T-helper 2 cell treated with Interferon-gamma antibody and Interleukin-4, amounts not matched to agents 5 μg/mL and 100 μg/mL, for 36 hours (primary cell): Measurements from ENCODE around the gene CLK2.
"Not testable (repeated sequence)": the region's sequence is repeated elsewhere in the genome, so short reads cannot be mapped to it uniquely, and the experiment has no call there.

Source experiments
- DNase-seq: peaks from one replicate; pipeline ENCODE4 v3.0.0; 2021; ENCODE audit warnings: low spot score
- H3K27ac Mint-ChIP-seq: one replicate; pipeline ENCODE4 v1.8.0; 2021; ENCODE audit warnings: mild to moderate bottlenecking, mixed read lengths
- H3K27me3 Mint-ChIP-seq: one replicate; pipeline ENCODE4 v1.8.0; 2021; ENCODE audit warnings: low read depth, mixed read lengths
- H3K36me3 Mint-ChIP-seq: one replicate; pipeline ENCODE4 v1.8.0; 2021; ENCODE audit warnings: low read depth, mixed read lengths
- H3K4me1 Mint-ChIP-seq: one replicate; pipeline ENCODE4 v1.8.0; 2021; ENCODE audit warnings: low read depth, mixed read lengths
- H3K4me3 Mint-ChIP-seq: one replicate; pipeline ENCODE4 v1.8.0; 2022; ENCODE audit warnings: mild to moderate bottlenecking, moderate library complexity, mixed read lengths
- H3K9me3 Mint-ChIP-seq: one replicate; pipeline ENCODE4 v1.8.0; 2021; ENCODE audit warnings: mixed read lengths

Gene CLK2

DNA sequence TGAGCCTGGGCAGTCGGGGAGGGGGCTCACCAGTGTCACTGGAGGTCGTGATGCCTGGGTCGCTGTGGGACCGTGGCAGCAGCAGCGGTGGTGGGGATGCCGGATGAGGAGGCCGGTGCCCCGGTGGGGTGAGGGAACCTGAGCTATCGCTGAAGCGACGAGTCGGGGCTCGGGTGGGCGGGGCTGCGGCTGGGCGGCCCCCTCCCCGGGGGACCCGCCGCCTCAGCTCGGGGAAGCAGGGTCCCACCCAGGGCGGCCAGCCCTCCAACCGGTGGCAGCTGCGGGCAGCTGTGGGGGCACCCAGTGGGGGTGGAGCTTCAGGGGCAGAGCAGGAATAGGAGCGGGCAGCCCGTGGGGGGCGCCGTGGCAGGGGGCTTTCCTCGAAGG lies 23.1 kb downstream of the CLK2 start:
- H3K36me3 Mint-ChIP-seq, result peaks cover 10% of the 10 kb centered on the region
- peaks cover 29% of the 10 kb centered on the region for H3K4me1 Mint-ChIP-seq
- no peaks in the 10 kb centered on the region for H3K9me3 Mint-ChIP-seq
- peak overlapping the region; percentile 80 for H3K4me3 Mint-ChIP-seq
- peak overlapping the region; percentile 79 for H3K27ac Mint-ChIP-seq
- no peaks in the 10 kb centered on the region for H3K27me3 Mint-ChIP-seq
- DNase-seq, result no peak

DNA sequence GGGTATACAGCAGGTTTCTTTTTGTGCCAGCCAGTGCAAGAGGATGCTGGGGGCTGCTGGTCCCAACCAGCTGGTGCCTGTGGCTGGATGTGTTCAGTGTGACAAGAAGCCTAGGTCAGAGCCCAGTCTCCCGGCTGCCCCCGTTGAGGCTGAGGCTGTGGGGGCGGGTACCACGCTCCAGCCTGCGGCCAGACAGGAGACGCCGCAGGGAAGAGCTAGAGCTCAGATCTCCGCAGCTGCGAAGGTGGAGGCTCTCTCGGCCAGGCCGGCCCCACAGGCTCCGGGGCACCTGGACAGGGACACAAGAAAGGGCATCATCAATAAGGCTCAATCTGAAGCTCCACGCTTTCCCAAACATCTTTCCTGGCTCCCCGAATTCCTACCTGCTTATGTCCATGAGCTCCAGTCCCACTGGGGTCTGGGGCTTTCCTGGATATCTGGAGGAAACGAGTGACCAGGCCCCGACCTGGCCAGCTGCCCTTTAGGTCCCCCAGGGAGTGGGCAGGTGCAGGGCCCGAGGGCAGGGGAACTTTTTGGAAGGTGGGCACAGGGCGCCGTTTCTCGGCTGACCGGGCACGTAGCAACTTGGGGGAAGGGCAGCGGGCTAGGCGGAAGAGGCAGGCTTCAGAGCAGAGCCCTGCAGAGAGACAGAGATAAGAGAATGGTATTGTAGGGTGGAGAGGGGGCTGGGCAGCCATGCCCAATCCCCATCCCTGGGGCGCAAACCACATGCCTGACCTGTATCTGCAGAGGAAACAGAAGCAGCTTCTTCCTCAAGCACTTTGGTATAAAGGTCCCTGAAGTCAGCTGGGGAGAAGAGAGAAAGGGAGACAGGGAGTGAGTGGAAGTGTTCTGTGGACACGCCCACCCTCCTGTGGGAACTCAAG lies 25.4 kb downstream of the CLK2 start:
- no peak for DNase-seq
- peaks cover 10% of the 10 kb centered on the region for H3K36me3 Mint-ChIP-seq
- H3K4me1 Mint-ChIP-seq, result peaks cover 27% of the 10 kb centered on the region
- H3K27ac Mint-ChIP-seq, result no peak overlapping the region
- no peak overlapping the region for H3K4me3 Mint-ChIP-seq
- peaks cover 3% of the 10 kb centered on the region for H3K27me3 Mint-ChIP-seq
- H3K9me3 Mint-ChIP-seq, result no peaks in the 10 kb centered on the region

DNA sequence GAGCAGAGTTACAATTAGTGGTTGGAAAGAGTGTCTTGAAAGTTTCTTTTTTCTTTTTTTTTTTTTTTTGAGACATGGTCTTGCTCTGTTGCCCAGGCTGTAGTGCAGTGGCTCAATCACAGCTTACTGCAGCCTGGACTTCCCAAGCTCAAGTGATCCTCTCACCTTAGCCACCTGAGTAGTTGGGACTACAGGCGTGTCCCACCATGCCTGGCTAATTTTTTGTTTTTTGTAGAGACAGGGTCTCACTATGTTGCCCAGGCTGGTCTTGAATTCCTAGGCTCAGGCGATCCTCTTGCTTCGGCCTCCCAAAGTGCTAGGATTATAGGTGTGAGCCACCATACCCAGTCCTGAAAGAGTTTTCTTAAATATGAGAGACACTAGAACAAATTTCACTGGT lies 26.5 kb downstream of the CLK2 start:
- Mint-ChIP-seq H3K4me1 (peaks cover 30% of the 10 kb centered on the region), H3K27ac (peak overlapping the region; percentile 1)
- not testable (repeated sequence) for DNase-seq, H3K4me3 Mint-ChIP-seq, H3K9me3 Mint-ChIP-seq, H3K36me3 Mint-ChIP-seq, H3K27me3 Mint-ChIP-seq

DNA sequence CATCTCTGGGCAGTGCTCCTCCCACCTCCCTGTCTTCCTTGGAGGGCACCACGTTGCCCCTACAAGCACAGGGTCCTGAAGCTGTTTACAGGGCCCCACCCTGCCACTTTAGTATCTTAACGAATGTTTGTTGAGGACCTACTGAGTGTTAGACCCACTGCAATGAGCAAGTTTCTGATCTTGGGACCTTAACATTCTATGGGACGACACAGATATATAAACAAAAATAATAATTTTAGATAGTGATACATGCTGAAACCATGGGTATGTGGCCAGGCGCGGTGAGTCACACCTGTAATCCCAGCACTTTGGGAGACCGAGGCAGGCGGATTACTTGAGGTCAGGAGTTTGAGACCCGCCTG lies 28.2 kb downstream of the CLK2 start:
- H3K36me3 Mint-ChIP-seq, result peaks cover 12% of the 10 kb centered on the region
- H3K9me3 Mint-ChIP-seq, result no peaks in the 10 kb centered on the region
- H3K27ac Mint-ChIP-seq, result peak overlapping the region; percentile 93
- DNase-seq, result no peak
- peaks cover 3% of the 10 kb centered on the region for H3K27me3 Mint-ChIP-seq
- H3K4me3 Mint-ChIP-seq, result peak overlapping the region; percentile 77
- H3K4me1 Mint-ChIP-seq, result peaks cover 36% of the 10 kb centered on the region

DNA sequence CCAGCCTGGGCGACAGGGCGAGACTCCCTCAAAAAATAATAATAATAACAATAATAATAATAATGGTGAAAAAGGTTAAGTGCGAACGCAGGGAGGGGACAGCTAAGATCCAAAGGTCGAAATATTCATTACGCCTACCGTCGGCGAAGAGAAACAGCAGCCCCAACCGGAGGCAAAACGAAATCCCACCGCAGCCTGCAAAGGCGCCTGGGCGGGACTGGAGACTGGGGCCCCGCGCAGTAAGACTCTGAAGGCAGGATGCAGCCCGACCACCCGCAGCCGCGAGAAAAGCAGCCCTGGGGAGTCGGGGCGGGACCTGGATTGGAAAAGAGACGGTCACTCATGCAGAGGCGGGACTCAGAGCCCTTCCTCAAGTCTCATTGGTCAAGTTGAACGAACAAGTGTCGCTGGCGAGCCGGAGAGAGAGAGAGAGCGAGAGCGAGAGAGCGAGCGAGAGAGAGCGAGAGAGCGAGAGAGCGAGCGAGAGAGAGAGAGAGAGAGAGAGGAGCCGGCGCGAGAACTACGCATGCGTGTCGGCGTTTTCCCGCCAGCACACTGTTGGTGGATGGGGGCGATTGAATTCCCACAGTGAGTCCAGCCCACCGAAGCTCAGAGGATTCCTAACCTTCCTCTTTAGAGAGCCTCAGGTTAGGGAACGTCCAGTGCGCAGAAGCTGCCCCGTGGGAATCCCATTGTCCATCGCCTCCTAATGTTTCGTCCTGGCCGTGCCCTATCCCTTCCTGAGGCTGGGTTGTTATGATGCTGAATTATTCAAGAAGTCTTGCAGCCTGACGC lies 28.7 kb downstream of the CLK2 start:
- Mint-ChIP-seq H3K27ac (peak overlapping the region; percentile 93), H3K4me3 (peak overlapping the region; percentile 77), H3K36me3 (peaks cover 12% of the 10 kb centered on the region), H3K27me3 (peaks cover 3% of the 10 kb centered on the region), H3K4me1 (peaks cover 36% of the 10 kb centered on the region), H3K9me3 (no peaks in the 10 kb centered on the region)
- DNase-seq, result peak; percentile 97

DNA sequence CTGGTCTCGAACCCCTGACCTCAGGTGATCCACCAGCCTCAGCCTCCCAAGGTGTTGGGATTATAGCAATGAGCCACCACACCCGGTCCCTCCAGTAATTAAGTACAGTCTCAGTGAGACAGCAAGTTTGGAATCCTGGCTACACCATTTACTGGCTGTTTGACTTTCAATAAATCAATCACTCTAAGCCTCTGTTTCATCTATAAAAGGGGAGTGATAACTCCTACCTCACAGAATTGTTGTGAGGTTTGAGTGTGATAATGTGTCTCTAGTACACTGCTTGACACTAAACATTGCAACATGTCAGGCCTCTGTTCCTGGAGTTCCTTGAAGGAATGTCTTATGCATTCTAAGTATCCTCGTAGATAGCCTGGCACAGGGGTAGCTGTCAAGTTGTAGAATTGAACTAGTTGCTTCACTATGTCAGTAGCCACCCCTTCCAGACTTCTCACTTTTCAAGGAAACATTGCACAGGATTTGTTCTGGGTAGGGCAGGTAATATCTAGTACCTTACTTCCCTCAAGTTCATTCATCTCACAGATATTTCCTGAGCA lies 30.4 kb downstream of the CLK2 start:
- Mint-ChIP-seq H3K36me3 (peaks cover 21% of the 10 kb centered on the region), H3K27ac (peak overlapping the region; percentile 86), H3K9me3 (no peaks in the 10 kb centered on the region), H3K4me3 (peak overlapping the region; percentile 77), H3K4me1 (peaks cover 36% of the 10 kb centered on the region), H3K27me3 (peaks cover 3% of the 10 kb centered on the region)
- no peak for DNase-seq

DNA sequence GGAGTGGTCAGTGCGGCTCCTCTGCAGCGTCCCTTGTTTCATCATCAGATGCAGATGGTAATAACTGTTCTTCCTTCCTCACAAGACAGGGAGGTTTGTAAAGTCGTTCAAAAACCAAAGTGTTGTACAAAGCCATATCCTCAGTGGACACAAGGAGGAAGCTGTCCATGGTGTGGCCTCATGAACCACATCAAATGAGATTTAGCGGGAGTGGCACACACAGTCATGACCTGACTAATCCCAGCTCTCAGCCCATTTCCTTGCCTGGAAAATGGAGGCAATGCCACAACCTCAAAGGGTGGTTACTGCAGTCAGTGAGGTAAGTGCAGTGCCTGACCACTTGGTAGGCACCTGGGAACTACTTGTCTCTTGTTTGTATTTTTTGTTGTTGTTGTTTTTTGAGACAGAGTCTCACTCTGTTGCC lies 31.5 kb downstream of the CLK2 start:
- peak overlapping the region; percentile 90 for H3K4me3 Mint-ChIP-seq
- H3K4me1 Mint-ChIP-seq, result peaks cover 36% of the 10 kb centered on the region
- peaks cover 26% of the 10 kb centered on the region for H3K36me3 Mint-ChIP-seq
- H3K9me3 Mint-ChIP-seq, result no peaks in the 10 kb centered on the region
- DNase-seq, result no peak
- peaks cover 3% of the 10 kb centered on the region for H3K27me3 Mint-ChIP-seq
- H3K27ac Mint-ChIP-seq, result peak overlapping the region; percentile 82

DNA sequence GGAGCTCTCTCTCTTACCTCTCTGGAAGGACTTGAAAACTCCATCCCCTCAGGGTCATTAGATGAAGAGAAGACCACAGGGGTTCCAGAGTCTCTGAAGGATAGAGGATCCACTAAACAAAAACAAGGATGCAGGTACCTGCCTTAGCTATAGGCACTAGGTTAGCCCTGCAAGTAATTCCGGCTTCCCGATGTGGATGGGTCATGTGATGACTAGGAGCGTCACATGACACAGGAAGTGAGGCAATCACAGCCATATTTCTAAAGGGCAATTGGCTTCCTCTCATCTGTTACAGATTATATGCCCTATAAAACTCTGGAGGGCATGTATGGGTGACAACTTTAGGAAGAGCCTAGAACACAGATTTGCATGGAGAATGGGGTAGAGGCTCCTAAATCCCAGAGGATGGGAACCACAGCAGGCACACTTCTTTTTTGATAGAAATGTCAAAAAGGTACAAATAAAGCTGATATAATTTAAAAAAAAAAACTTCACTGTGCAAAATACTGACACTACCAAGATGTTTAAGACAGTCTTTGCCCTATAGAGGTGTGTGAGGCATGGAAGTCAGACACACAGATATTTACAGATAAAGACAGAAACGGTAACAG lies 32.1 kb downstream of the CLK2 start:
- Mint-ChIP-seq H3K4me3 (peak overlapping the region; percentile 90), H3K36me3 (peaks cover 28% of the 10 kb centered on the region), H3K4me1 (peaks cover 36% of the 10 kb centered on the region), H3K27me3 (peaks cover 3% of the 10 kb centered on the region), H3K9me3 (no peaks in the 10 kb centered on the region), H3K27ac (peak overlapping the region; percentile 82)
- peak; percentile 77 for DNase-seq

DNA sequence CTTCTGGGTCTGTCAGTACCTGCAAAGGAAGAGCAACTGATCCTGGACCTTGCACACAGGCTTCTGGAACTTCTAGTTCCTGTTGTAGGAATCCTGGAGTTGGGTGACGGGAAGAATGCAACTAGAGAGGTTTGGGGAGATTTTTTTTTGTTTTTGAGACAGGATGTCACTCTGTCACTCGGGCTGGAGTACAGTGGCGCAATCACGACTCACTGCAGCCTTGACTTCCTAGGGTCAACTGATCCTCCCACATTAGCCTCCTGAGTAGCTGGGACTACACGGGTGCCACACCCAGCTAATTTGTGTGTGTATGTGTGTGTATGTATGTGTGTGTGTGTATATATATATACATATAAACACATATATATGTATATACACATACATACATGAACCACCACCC lies 36.9 kb downstream of the CLK2 start:
- Mint-ChIP-seq H3K27me3 (no peaks in the 10 kb centered on the region), H3K27ac (no peak overlapping the region), H3K36me3 (peaks cover 32% of the 10 kb centered on the region), H3K9me3 (no peaks in the 10 kb centered on the region), H3K4me1 (peaks cover 13% of the 10 kb centered on the region), H3K4me3 (no peak overlapping the region)
- no peak for DNase-seq

DNA sequence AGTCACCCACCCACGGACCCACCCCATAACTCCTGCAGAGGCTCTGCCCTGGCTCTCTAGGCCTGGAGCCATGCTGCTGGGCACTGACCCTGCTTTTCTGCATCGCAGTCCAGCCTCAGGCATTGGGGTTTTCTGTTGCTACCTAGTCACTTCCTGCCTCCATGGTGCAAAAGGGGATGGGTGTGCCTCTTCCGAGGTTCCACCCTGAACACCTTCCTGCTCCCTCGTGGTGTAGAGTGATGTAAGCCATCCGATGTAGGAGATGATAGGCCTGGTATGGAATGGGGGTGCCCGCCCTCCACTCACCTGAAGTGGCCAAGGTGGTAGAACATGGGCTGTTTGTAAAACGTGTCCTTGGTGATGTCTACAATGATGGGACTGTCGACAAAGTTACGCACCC lies 37.9 kb downstream of the CLK2 start:
- H3K4me1 Mint-ChIP-seq, H3K27me3 Mint-ChIP-seq, H3K9me3 Mint-ChIP-seq, H3K4me3 Mint-ChIP-seq, DNase-seq, H3K27ac Mint-ChIP-seq: not testable (repeated sequence)
- H3K36me3 Mint-ChIP-seq, result peaks cover 29% of the 10 kb centered on the region

DNA sequence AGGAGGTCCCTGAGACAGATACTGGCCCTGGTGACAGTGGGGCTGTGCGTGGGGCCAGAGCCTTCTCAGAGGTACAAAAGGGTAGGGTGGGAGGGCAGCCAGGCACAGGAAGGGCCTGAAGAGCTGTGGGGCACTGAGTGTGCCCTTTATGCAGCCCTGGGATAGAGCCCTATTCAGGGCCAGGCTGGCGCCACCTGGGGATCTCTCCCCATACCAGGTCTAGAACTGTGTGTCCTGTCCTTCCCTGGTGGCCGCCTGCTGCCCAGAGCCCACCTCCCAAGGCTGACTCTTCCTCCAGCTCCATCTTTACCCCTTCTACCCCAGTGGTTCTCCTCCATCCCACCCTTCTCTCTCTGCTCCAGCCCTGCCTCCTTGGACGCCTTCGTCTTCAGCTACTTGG lies 39.8 kb downstream of the CLK2 start:
- H3K4me3 Mint-ChIP-seq, H3K4me1 Mint-ChIP-seq, H3K9me3 Mint-ChIP-seq, DNase-seq, H3K27me3 Mint-ChIP-seq, H3K27ac Mint-ChIP-seq: not testable (repeated sequence)
- peaks cover 23% of the 10 kb centered on the region for H3K36me3 Mint-ChIP-seq

DNA sequence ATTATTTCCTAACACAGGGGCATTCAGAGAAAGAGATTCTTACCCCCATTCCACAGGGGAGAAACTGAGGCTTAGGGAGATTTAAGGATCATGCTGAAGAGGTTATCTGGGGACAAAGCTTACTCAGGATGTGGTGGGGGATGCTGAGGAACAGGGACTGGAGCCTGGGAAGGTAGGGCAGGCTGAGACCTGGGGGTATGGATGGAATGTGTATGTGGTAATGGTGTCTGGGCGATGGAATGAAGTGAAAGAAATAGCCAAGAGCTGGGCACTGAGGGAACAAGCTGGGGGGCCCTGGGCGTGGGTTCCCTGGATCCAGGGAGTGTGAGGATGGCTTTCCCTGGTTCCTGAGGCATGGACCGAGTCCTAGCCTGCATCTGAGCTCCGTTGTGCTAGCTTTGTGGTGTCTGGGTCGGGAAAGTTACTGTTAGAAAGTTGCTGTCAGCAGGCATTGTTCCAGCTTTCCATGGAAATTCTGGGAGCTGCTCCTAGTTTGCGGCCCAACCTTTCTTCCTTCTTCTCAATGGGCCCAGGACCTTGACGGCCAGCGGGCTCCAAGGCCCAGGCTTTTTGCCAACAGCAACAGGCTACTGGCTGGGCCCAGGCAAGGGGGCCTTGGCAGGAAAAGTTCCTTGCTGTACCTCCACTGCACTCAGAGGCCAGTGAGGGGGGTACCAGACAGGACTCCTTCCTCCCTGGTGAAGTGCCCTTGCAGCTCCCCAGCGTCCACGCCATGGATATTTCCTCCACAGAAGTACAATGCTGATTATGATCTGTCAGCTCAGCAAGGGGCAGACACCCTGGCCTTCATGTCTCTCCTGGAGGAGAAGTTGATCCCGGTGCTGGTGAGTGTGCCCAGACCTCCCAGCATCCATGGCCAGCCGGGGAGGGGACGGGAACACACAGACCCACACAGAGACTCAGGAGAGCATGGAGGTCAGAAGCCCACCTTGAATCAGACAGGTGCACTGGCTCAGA lies 41.0 kb downstream of the CLK2 start:
- Mint-ChIP-seq H3K36me3 (peaks cover 17% of the 10 kb centered on the region), H3K4me1 (peaks cover 14% of the 10 kb centered on the region)
- not testable (repeated sequence) for H3K4me3 Mint-ChIP-seq, H3K27me3 Mint-ChIP-seq, H3K9me3 Mint-ChIP-seq, H3K27ac Mint-ChIP-seq, DNase-seq

DNA sequence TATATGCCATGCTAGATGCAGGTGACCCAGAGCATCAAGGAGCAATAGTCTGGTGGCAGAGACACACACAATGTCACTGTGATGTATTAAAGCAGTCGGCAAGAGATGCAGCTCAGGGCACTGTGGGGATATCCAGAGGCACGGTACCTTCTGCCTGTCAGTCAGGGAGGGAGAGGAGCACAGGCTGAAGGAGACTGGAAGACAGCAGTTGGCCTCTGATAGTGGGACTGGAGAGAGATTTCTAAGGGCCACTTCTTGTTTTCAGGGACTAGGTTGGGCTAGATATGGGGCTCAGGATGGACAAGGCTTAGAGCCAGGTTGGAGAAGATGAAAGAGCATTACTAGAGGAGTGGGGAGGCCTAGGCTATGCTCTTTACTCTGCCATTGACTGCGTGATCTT lies 42.0 kb downstream of the CLK2 start:
- DNase-seq, H3K27ac Mint-ChIP-seq, H3K9me3 Mint-ChIP-seq, H3K27me3 Mint-ChIP-seq, H3K4me3 Mint-ChIP-seq: not testable (repeated sequence)
- peaks cover 12% of the 10 kb centered on the region for H3K36me3 Mint-ChIP-seq
- H3K4me1 Mint-ChIP-seq, result peaks cover 17% of the 10 kb centered on the region
